Measurements from ENCODE around the gene WBP2.

The WBP2 gene

GRCh38 chr17:75850928-75851692 lies 4.0 kb downstream of the WBP2 start:
- H3K9ac ChIP-seq (ENCODE audit: low read length), result no peak overlapping the region
- no peaks in the 10 kb centered on the region for H3K9me2 ChIP-seq (replicated peaks; ENCODE audit: insufficient read depth, low read length)
- H3K36me3 ChIP-seq (replicated peaks; ENCODE audit: insufficient read depth, low read length), result no peaks in the 10 kb centered on the region
- DNase-seq, result no peak
- no peaks in the 10 kb centered on the region for H3K9me3 ChIP-seq (replicated peaks; ENCODE audit: insufficient read depth, low read length)
- no peaks in the 10 kb centered on the region for H3K27me3 ChIP-seq (replicated peaks; ENCODE audit: insufficient read depth, low read length)
- peaks cover 25% of the 10 kb centered on the region for H3K79me2 ChIP-seq (ENCODE audit: low read length)
- H3K4me3 ChIP-seq (ENCODE audit: low read length), result no peak overlapping the region
- H2AFZ ChIP-seq (ENCODE audit: low read length), result no peak overlapping the region
- no peaks in the 10 kb centered on the region for H4K20me1 ChIP-seq (ENCODE audit: insufficient read depth, low read length)
- H3K4me1 ChIP-seq (ENCODE audit: low read length), result peaks cover 5% of the 10 kb centered on the region
- H3K4me2 ChIP-seq (ENCODE audit: low read depth, low read length), result no peak overlapping the region
- TF ChIP-seq EZH2phosphoT487 (IDR thresholded peaks at IDR 0.05; ENCODE audit: low read length) (no peak), EZH2 (optimal IDR thresholded peaks at IDR 0.05; ENCODE audit: low read depth, low read length) (no peak)
- TF ChIP-seq, protein P1, sequence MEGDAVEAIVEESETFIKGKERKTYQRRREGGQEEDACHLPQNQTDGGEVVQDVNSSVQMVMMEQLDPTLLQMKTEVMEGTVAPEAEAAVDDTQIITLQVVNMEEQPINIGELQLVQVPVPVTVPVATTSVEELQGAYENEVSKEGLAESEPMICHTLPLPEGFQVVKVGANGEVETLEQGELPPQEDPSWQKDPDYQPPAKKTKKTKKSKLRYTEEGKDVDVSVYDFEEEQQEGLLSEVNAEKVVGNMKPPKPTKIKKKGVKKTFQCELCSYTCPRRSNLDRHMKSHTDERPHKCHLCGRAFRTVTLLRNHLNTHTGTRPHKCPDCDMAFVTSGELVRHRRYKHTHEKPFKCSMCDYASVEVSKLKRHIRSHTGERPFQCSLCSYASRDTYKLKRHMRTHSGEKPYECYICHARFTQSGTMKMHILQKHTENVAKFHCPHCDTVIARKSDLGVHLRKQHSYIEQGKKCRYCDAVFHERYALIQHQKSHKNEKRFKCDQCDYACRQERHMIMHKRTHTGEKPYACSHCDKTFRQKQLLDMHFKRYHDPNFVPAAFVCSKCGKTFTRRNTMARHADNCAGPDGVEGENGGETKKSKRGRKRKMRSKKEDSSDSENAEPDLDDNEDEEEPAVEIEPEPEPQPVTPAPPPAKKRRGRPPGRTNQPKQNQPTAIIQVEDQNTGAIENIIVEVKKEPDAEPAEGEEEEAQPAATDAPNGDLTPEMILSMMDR (IDR thresholded peaks at IDR 0.05; ENCODE audit: low read length), result no peak
- H3K27ac ChIP-seq (ENCODE audit: low read length), result no peak overlapping the region
- peaks cover 3% of the 10 kb centered on the region; the same call in 1 of the 2 replicates for H3F3A ChIP-seq (ENCODE audit: insufficient read depth, low read length)

DNA sequence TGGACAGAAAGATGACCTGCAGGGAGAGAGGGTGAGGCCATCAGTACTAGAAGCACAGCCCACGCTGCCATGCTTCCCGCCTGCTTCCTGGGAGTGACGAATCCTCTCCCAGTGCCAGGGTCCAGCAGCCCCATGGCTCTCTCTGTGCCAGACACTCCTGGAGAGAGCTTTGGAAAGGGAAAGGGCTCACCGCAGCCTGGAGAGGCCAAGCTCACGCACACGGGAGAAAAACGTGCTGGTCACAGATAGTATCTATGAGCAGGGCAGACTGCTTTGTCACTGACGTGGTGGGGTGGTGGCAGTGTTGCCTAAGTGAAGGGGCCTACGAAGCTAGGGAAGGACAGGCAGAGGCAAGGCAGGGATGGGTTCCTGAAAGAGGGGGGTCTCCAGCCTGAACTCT lies 5.4 kb downstream of the WBP2 start:
- Histone ChIP-seq H3K4me2 (ENCODE audit: low read depth, low read length) (no peak overlapping the region), H3K9me3 (replicated peaks; ENCODE audit: insufficient read depth, low read length) (no peaks in the 10 kb centered on the region), H3K4me3 (ENCODE audit: low read length) (no peak overlapping the region), H3F3A (ENCODE audit: insufficient read depth, low read length) (no peaks in the 10 kb centered on the region; the same call in 1 of the 2 replicates), H3K9me2 (replicated peaks; ENCODE audit: insufficient read depth, low read length) (no peaks in the 10 kb centered on the region), H4K20me1 (ENCODE audit: insufficient read depth, low read length) (no peaks in the 10 kb centered on the region), H3K27me3 (replicated peaks; ENCODE audit: insufficient read depth, low read length) (no peaks in the 10 kb centered on the region), H3K4me1 (ENCODE audit: low read length) (peaks cover 5% of the 10 kb centered on the region), H2AFZ (ENCODE audit: low read length) (no peak overlapping the region), H3K79me2 (ENCODE audit: low read length) (peaks cover 18% of the 10 kb centered on the region), H3K36me3 (replicated peaks; ENCODE audit: insufficient read depth, low read length) (no peaks in the 10 kb centered on the region), H3K9ac (ENCODE audit: low read length) (no peak overlapping the region), H3K27ac (ENCODE audit: low read length) (no peak overlapping the region)
- no peak for TF ChIP-seq EZH2phosphoT487 (IDR thresholded peaks at IDR 0.05; ENCODE audit: low read length)
- no peak for TF ChIP-seq EZH2 (optimal IDR thresholded peaks at IDR 0.05; ENCODE audit: low read depth, low read length)
- no peak for DNase-seq

DNA sequence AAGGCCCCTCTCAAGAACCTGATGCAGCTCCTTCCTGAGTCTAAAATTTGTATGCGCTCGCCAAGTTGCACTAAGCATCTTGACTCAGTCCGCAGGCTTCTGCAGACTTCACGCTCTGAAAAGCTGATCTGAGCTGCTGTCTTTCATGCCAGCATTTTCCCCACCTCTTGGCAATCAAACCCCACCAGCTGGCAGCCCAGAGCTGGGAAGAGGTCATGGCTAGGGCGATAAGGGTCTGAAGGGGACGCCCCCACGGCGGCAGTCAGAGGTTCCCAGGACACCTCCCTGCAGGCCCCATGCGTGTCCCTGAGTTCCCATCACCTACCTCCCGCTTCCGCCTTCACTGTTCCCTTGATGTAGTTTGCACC lies 5.9 kb downstream of the WBP2 start:
- DNase-seq, result no peak
- Histone ChIP-seq H3K27me3 (replicated peaks; ENCODE audit: insufficient read depth, low read length) (no peaks in the 10 kb centered on the region), H3K9ac (ENCODE audit: low read length) (no peak overlapping the region), H3F3A (ENCODE audit: insufficient read depth, low read length) (no peaks in the 10 kb centered on the region; the same call in 1 of the 2 replicates), H3K36me3 (replicated peaks; ENCODE audit: insufficient read depth, low read length) (no peaks in the 10 kb centered on the region), H3K4me2 (ENCODE audit: low read depth, low read length) (no peak overlapping the region), H4K20me1 (ENCODE audit: insufficient read depth, low read length) (no peaks in the 10 kb centered on the region), H3K4me1 (ENCODE audit: low read length) (peaks cover 4% of the 10 kb centered on the region), H2AFZ (ENCODE audit: low read length) (no peak overlapping the region), H3K4me3 (ENCODE audit: low read length) (no peak overlapping the region), H3K27ac (ENCODE audit: low read length) (no peak overlapping the region), H3K9me2 (replicated peaks; ENCODE audit: insufficient read depth, low read length) (no peaks in the 10 kb centered on the region), H3K79me2 (ENCODE audit: low read length) (peaks cover 14% of the 10 kb centered on the region), H3K9me3 (replicated peaks; ENCODE audit: insufficient read depth, low read length) (no peaks in the 10 kb centered on the region)
- TF ChIP-seq, protein P1 (IDR thresholded peaks at IDR 0.05; ENCODE audit: low read length), result no peak
- no peak for TF ChIP-seq EZH2phosphoT487 (IDR thresholded peaks at IDR 0.05; ENCODE audit: low read length)
- TF ChIP-seq EZH2 (optimal IDR thresholded peaks at IDR 0.05; ENCODE audit: low read depth, low read length), result no peak

All from MM.1S (cell line).